T-helper 2 cell (primary cell): ENCODE measurements around the gene NDUFA13.
A peak's percentile ranks its signal among the peaks of the same experiment; 100 is the strongest.

Experiments used
- DNase-seq, 5 experiments: peaks; one replicate each; pipeline versions ENCODE4 v3.0.0 to v3.0.0-alpha.2; 2012 to 2022

Gene NDUFA13

GRCh38 chr19:19534556-19535265 lies 18.7 kb downstream of the NDUFA13 start:
- no peak for DNase-seq

DNA sequence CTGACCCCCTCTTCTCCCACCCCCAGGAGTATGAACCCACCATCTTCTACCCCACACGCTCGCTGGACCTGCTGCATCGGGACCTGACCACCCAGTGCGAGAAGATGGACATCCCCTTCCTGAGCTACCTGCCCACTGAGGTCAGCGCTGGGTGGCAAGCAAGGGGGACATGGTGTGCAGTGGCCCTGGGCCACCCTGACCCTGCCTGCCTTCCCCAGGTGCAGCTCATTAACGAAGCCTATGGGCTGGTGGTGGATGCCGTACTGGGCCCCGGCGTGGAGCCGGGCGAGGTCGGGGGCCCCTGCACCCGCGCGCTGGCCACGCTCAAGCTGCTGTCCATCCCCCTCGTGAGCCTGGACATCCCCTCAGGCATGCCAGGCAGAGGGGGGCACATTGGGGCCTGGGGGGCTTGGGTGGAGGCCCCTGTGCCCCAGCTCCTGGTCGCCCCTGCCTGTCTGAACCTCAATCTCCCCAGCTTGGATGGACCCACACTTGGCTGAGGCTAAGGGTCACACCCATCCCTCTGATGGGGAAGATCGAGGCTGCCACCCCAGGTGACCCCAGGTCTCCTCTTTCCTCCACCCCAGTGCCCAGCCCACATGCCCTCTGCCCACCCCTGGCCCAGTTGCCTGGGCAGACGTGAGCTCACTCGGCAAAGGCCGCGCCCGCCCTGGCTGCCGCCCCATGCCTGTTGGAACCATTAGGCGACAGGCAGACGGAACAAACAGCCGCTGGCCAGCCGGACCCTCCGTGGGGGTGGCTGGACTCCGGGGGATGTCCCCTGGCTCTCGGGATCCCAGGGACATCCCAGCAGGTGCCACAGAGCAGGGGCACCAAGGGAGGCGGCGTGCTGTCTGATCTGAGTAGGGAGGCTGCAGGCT lies 19.5 kb downstream of the NDUFA13 start:
- DNase-seq = no peak

DNA sequence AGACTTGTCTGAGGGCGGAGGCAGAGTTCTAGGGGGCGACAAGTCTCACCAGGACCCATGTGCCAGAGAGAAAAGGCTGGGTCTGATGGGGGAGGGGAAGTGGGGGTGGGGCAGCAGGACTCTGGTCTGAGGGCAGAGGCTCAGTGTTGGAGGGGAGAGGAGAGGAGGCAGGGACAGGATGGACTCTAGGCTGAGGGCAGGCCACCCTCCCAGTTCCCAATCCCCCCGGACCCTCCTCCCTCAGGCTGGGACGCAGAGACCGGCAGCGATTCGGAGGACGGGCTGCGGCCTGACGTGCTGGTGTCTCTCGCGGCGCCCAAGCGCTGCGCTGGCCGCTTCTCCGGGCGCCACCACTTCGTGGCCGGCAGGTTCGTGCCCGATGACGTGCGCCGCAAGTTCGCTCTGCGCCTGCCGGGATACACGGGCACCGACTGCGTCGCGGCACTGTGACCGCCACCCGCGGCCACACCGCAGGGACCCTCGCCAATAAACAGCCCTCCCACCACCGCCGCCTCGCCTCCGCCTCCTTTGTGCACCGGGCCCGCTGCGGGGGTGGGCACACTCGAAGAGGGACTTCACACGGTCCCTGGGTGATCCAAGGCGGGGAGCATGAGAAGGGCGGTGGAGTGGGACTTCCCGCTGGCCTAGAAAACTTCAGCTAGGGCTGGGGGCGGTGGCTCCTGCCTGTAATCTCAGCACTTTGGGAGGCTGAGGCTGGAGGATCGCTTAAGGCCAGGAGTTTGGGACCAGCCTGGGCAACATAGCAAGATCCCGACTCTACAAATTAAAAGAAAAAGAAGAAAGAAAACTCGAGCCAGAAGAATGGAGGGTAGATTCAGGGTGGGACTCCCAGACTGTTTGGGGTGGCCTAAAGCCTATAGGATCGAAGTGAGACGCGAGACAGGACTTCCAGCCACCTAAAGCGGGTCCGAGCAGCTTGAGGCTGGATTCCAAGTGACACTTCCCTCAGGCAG lies 21.3 kb downstream of the NDUFA13 start:
- DNase-seq = peak in 1 of 5 experiments; percentile 39

GRCh38 chr19:19538061-19538784 lies 22.2 kb downstream of the NDUFA13 start, which contains the start of gene CILP2:
Gene CILP2 (plus strand): TSS chr19:19538265. CDS start chr19:19538350, 85 bp downstream.
- DNase-seq = peak in 2 of 5 experiments; percentile 24 to 25

DNA sequence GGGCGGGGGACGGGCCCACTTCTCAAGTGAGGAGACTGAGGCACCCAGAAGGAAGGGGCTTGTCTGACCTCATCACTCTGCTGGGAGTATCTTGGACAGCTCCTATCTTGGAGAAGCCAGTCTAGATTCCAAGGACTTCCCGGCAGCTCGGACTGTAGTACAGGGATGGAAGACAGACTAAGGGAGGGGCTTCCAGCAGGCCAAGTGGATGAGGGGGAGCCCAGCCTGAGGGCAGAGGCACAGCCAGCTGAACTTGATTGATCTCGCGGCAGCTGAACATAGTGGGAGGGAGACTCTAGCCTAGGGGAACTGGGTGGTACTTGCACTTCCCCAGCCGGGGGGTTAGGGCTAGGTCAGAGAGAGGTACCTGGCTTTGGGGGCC lies 22.8 kb downstream of the NDUFA13 start:
- DNase-seq = no peak

GRCh38 chr19:19539698-19540063 lies 23.7 kb downstream of the NDUFA13 start:
- DNase-seq = no peak

DNA sequence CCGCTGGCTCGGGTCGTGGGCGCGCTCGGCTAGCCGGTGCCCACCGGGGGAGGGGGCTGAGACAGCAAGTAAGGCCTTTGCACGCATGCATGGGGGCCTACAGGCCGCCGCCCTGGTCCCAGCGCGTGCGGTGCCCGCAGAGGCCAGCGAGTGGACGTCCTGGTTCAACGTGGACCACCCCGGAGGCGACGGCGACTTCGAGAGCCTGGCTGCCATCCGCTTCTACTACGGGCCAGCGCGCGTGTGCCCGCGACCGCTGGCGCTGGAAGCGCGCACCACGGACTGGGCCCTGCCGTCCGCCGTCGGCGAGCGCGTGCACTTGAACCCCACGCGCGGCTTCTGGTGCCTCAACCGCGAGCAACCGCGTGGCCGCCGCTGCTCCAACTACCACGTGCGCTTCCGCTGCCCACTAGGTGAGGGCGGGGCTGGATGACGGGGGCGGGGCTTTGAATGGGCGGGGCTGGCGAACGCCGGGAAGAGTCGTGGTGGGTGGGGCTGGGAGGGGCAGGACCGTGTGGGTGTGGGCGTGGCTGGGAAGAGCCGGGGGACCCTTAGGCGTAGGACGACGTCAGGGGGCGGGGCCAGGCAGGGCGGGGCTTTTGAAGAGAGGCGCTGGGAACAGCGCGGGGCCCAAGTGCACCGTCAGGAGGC lies 24.2 kb downstream of the NDUFA13 start:
- peak; percentile 34 to 78 (median 55) for DNase-seq

DNA sequence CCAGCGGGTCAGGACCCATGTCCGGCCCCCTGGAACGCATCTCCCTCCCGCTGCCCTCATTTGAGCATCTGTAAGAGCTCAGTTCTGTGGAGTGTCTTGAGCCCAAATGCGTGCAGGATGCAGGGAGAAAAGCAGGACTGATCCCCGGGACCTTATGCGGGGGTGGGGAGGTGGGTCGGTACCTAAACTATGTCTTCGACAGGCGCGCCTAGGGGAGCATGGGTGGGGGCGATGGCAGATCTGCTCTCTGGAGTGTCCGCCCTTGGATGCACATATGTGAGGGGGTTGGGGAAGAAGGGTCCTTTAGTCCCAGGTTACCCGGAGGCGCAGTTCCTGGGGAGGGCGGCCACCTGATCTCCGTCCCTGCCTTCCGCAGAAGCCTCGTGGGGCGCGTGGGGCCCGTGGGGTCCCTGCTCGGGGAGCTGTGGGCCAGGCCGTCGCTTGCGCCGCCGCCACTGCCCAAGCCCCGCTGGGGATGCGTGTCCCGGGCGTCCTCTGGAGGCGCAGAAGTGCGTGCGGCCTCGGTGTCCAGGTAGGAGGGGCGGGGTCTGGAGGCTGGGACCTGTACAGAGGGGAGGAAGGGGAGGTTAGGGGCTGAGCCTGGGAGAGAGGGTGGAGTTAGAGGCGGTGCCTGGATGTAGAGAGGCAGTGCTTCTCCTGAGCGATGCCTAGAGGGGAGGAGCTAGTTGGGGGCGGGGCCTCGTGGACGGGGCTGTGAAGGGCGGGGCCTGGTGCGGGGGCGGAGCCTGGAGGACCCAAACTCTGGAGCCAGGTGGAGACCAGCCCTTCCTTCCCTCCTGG lies 24.9 kb downstream of the NDUFA13 start:
- peak; percentile 57 to 81 (median 68) for DNase-seq

DNA sequence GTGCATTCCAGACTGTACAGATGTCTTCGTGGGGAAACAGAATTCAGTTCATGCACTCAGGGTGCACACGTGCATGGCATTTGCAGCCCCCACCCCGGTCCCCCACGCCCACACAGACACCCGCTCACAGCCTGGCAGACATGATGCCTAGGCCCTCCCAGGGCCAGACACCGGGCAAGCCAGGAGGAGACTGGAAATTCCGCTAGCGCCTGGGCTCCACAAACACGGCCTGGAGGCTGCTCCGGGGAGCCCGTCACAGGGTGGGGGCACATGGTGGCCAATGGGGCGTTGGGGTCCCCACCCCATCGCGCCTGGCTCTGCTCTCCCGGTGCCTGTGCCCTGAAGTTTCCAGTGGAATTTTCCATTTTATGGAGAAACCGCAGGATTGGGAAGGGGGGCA lies 25.6 kb downstream of the NDUFA13 start:
- DNase-seq = no peak

DNA sequence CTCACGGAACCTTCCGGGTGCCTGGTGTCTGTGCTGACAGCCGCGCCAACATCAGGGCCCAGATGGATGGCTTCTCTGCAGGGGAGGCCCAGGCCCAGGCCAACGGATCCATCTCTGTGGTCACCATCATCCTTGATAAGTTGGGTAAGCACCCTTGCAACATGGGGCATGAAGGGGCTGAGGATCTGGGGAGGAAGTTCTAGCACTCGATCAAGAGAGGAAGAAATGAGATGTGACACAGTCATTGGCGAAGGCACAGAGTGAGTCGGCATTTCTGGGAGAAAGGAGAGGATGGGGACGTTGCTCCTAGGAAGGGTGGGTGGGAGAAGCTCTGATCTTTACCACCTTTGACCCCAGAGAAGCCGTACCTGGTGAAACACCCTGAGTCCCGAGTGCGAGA lies 26.5 kb downstream of the NDUFA13 start:
- no peak for DNase-seq

GRCh38 chr19:19543101-19543500 lies 27.1 kb downstream of the NDUFA13 start:
- no peak for DNase-seq

DNA sequence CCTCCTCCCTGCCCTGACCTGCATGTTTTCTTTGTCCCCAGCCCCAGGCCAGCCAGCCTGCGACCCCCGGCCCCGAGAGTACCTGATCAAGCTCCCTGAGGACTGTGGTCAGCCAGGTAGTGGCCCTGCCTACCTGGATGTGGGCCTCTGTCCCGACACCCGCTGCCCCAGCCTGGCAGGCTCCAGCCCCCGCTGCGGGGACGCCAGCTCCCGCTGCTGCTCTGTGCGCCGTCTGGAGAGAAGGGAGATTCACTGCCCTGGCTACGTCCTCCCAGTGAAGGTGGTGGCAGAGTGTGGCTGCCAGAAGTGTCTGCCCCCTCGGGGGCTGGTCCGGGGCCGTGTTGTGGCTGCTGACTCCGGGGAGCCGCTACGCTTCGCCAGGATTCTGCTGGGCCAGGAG lies 27.6 kb downstream of the NDUFA13 start:
- DNase-seq = no peak

- DNase-seq = no peak
These were observed 28.4 kb downstream of the NDUFA13 start for GRCh38 chr19:19544257-19544953.

DNA sequence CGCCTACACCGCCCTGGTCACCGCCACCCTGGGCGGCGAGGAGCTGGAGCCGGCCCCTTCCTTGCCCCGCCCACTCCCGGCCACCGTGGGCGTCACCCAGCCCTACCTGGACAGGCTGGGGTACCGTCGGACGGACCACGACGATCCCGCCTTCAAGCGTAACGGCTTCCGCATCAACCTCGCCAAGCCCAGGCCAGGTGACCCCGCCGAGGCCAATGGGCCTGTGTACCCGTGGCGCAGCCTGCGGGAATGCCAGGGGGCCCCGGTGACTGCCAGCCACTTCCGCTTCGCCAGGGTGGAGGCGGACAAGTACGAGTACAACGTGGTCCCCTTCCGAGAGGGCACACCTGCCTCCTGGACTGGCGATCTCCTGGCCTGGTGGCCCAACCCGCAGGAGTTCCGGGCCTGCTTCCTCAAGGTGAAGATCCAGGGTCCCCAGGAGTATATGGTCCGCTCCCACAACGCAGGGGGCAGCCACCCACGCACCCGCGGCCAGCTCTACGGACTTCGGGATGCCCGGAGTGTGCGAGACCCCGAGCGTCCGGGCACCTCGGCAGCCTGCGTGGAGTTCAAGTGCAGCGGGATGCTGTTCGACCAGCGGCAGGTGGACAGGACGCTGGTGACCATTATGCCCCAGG lies 29.0 kb downstream of the NDUFA13 start:
- no peak for DNase-seq

DNA sequence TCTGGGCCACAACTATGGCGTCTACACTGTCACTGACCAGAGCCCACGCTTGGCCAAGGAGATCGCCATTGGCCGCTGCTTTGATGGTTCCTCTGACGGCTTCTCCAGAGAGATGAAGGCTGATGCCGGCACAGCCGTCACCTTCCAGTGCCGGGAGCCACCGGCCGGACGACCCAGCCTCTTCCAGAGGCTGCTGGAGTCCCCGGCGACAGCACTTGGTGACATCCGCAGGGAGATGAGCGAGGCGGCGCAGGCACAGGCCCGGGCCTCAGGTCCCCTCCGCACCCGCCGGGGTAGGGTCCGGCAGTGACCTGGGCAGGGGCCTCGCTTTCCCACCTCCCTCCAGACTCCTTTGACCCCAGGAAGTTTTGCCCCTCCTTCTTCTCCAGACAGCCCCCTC lies 29.7 kb downstream of the NDUFA13 start:
- DNase-seq = no peak

DNA sequence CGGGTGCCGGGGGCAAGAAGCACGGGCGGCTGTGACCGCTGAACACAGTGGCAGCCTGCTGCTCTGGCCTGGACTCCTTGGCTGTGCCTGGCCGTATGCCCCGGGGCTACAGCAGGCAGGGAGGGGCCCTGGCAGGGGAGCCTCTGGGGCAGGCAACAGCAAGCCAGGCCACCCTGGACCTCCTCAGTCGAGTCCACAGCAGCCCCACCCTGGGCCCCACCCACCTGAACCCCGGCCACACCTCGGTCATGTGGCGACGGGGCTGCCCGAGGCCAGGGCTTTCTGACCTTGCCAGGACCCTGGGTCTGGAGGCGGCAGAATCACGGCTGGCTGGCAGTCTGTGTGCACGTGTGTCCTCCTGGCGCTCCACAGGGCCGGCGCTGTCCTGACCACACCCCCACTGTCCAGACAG lies 30.7 kb downstream of the NDUFA13 start:
- DNase-seq = no peak

DNA sequence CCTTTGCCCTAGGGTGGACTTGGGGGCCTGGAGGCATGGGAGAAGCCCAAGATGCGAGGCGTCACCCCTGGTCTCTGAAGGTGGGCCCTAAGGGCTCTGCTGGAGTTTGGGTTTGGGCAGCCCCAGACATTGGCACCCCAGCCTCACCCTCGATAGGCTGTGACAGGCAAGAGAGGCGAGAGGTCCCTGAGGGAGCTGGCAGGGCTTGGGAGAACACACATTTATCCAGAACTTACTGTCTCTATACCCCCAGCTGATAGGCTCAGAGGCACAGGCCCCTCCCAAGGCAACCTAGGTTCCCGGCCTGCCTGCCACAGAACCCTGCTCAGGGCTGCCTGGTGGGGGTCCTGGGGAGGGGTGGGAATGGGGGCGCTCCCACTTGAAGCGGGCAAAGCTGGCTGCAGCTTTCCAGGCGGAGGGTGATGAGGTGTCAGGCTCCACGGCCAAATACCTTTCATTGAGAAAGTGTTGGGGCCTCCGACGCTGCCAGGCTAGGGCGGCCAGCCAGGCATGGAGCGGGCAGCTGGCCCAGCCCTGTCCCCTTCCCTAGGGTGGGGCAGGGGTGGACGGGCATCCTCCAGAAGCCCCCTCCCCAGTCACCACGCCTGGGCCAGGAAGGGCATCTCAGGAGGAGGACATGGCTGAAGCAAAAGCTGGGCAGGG lies 31.8 kb downstream of the NDUFA13 start:
- DNase-seq = no peak

DNA sequence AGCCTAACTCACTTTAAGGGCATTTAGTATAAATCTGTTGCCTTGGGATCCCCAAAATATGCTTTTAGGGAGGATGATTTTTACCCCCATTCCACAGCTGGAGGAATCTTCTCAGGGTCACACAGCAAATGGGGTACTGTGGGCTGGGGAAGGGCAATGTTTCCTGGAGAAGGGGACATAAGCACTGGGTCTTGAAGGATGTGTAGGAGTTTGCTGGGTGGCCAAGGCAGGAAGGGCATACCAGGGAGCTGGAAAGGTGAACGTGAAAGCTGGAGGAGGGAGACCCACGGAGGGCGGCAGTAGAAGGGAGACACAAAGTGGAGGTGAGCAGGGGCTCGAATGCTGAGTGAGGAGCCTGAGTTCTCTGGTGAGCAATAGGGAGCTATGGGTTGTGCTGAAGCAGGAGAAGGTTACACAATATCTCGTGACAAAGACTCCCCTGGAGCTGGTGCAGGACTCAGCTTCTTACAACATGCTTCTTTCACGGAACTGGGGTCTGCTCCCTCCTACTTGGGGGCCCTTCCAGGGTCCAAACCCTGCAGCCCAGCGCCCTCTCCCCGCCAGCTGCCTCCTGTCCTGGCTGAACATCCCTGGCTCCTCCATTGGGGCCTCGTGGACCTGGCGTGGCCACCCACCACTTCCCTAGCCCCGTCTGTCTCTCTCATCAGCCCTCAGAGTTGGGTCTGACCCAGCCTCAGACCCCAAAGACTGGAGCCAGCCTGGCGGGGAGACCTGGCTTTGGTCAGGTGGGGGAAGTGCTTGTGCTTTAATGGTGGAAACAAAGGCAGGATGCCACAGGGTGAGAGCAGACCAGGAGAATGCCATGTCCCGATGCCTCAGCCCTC lies 33.1 kb downstream of the NDUFA13 start:
- no peak for DNase-seq
